HepG2 (cell line): ENCODE measurements around the gene CLDN20. TPM values are rescaled to one million over a fixed set of nuclear protein-coding genes. Genes with fewer than 3 reads are reported as not detected.
A peak's percentile ranks its signal among the peaks of the same experiment; 100 is the strongest.

Experiments used
- AGO1 ChIP-seq: fragments of 200-400 bp; formaldehyde crosslinking; IDR thresholded peaks from 2 replicates; pipeline ENCODE4 v1.6.1; 2017; ENCODE audit warnings: mild to moderate bottlenecking, low read depth, low read length, moderate library complexity; ENCODE audit not compliant: poor library complexity, severe bottlenecking
- ATF7-NPFF ChIP-seq: sonication (generic); formaldehyde crosslinking; IDR thresholded peaks from 2 replicates; pipeline ENCODE4 v1.8.1; 2023; ENCODE audit warnings: mild to moderate bottlenecking, low read depth, missing genetic modification reagents, moderate library complexity
- KDM2A ChIP-seq: sonication (generic); formaldehyde crosslinking; IDR thresholded peaks from 2 replicates; pipeline ENCODE4 v1.4.0; 2020; ENCODE audit warnings: low read depth, missing genetic modification reagents, borderline replicate concordance
- NAIF1 ChIP-seq: sonication (generic); formaldehyde crosslinking; IDR thresholded peaks from 2 replicates; pipeline ENCODE4 v1.5.0; 2020; ENCODE audit warnings: mild to moderate bottlenecking, missing genetic modification reagents, borderline replicate concordance
- RXRB ChIP-seq: IDR thresholded peaks from 2 replicates; pipeline ENCODE4 v1.6.1; 2016; ENCODE audit warnings: borderline replicate concordance, missing genetic modification reagents, missing compliant biosample characterization
- SMC3 ChIP-seq: IDR thresholded peaks from 2 replicates; pipeline ENCODE4 v1.6.1; 2011; ENCODE audit warnings: low read length, improper control_type of control experiment
- TRIM24 ChIP-seq: sonication (generic); formaldehyde crosslinking; IDR thresholded peaks from 2 replicates; pipeline ENCODE4 v1.8.0; 2022; ENCODE audit warnings: mild to moderate bottlenecking, missing genetic modification reagents
- ZFP41 ChIP-seq: sonication (generic); formaldehyde crosslinking; IDR thresholded peaks from 2 replicates; pipeline ENCODE4 v1.4.0; 2020; ENCODE audit warnings: mild to moderate bottlenecking, missing genetic modification reagents, borderline replicate concordance
- ZFP82 ChIP-seq: sonication (generic); formaldehyde crosslinking; IDR thresholded peaks from 2 replicates; pipeline ENCODE4 v1.5.1; 2020; ENCODE audit warnings: mild to moderate bottlenecking, missing genetic modification reagents, borderline replicate concordance
- ZNF33B ChIP-seq: sonication (generic); formaldehyde crosslinking; IDR thresholded peaks from 2 replicates; pipeline ENCODE4 v1.5.1; 2020; ENCODE audit warnings: mild to moderate bottlenecking, missing genetic modification reagents
- ZNF383 ChIP-seq: sonication (generic); formaldehyde crosslinking; IDR thresholded peaks from 2 replicates; pipeline ENCODE4 v1.4.0; 2020; ENCODE audit warnings: missing genetic modification reagents, mild to moderate bottlenecking, borderline replicate concordance
- ZNF441 ChIP-seq: sonication (generic); formaldehyde crosslinking; IDR thresholded peaks from 2 replicates; pipeline ENCODE4 v1.7.0; 2021; ENCODE audit warnings: missing genetic modification reagents, borderline replicate concordance
- ZNF468 ChIP-seq: sonication (generic); formaldehyde crosslinking; IDR thresholded peaks from 2 replicates; pipeline ENCODE4 v1.8.0; 2022; ENCODE audit warnings: mild to moderate bottlenecking, moderate library complexity, missing genetic modification reagents
- ZNF577 ChIP-seq: sonication (generic); formaldehyde crosslinking; IDR thresholded peaks from 2 replicates; pipeline ENCODE4 v1.4.0; 2020; ENCODE audit warnings: mild to moderate bottlenecking, low read depth, missing genetic modification reagents, borderline replicate concordance
- ZSCAN25 ChIP-seq: sonication (generic); formaldehyde crosslinking; IDR thresholded peaks from 2 replicates; pipeline ENCODE4 v1.8.0; 2022; ENCODE audit warnings: mild to moderate bottlenecking, missing genetic modification reagents
- ZSCAN31 ChIP-seq: sonication (generic); formaldehyde crosslinking; IDR thresholded peaks from 2 replicates; pipeline ENCODE4 v1.5.0; 2020; ENCODE audit warnings: low read depth, mild to moderate bottlenecking, missing genetic modification reagents
- polyA plus RNA-seq, 8 experiments: library from polyadenylated mRNA; depleted of rRNA in 3 of 8; stranded (reverse) in 7 of 8; unstranded in 1 of 8; fragments of >200 nt; fragmentation: Illumina TruSeq in 4 of 8; extraction: Trizol in 4 of 8; gene quantifications; 2 replicates each; pipeline versions ENCODE4 v1.2.1 to v1.2.3, GENCODE V29; 2011 to 2016; ENCODE audit warnings: low read depth in 4 of 8, missing spikeins in 1 of 8, mixed read lengths in 1 of 8; ENCODE audit not compliant: insufficient read depth in 1 of 8
- total RNA-seq, 5 experiments: library from RNA; depleted of rRNA; stranded (reverse); fragments of >200 nt; fragmentation: Illumina TruSeq; extraction: Trizol; gene quantifications; 2 replicates each; pipeline ENCODE4 v1.2.3, GENCODE V29; 2016; ENCODE audit warnings: low read depth in 1 of 5
- TF ChIP-seq, protein P1 (sequence below): fragments of 450-650 bp; IDR thresholded peaks from 2 replicates; pipeline ENCODE4 v1.6.1; 2017; ENCODE audit warnings: mild to moderate bottlenecking
- TF ChIP-seq, protein P2 (sequence below): sonication (generic); formaldehyde crosslinking; IDR thresholded peaks from 2 replicates; pipeline ENCODE4 v1.8.1; 2023; ENCODE audit warnings: missing genetic modification reagents, inconsistent platforms, borderline replicate concordance
- TF ChIP-seq, protein P3 (sequence below): sonication (generic); formaldehyde crosslinking; IDR thresholded peaks from 2 replicates; pipeline ENCODE4 v1.5.1; 2020; ENCODE audit warnings: mild to moderate bottlenecking, missing genetic modification reagents, moderate library complexity

CLDN20 gene
- total and polyA plus RNA-seq, 2 of the 13 experiments (the other 11 are each of a cell fraction or from before 2014, with no cell fraction given), result not detected

DNA sequence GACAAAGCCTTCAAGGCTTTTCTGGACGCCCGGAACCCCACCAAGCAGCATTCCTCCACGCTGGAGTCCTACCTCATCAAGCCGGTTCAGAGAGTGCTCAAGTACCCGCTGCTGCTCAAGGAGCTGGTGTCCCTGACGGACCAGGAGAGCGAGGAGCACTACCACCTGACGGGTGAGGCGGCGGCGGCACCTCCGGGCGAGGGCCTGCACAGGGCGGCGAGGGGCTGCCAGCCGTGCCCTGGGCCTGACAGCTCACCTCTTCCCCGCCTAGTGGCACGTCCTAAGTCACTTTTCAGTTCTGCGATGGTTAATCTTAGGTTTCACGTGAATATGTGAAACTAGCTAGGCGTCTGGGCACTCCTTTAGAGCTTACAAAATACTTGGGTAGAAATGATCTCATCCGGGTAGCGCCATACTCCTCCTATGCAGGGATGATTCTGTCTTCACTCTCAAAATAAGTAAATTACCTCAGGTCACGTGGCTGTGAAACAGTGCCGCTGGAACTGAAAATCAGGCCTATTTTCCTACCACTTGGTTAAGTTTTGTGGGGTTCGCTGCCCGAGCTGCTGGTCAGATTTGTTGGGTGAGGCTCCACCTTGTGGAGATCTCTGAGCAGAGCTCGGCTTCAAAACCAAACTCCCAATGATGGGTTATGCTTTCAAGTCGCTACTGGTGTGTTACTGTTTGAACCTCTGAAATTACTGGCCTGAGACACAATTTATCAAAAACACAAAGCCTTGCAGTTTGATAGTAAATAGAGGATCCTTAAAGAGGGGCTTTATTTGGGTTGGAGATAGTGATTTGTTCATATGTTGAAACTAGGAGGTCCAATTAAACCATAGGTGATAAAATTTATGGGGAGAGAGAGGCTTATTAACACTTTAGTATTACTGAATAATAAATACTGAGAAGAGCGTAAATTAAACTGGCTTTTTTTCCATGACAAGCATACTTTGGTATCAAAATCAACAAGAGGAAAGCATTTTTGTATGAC lies 15.5 kb upstream of the CLDN20 start (continued):
- no peak for TF ChIP-seq ZSCAN25 (CRISPR knock-in tag)
- TF ChIP-seq ZNF577 (CRISPR knock-in tag), result no peak
- TF ChIP-seq ZFP82 (CRISPR knock-in tag), result no peak
- no peak for TF ChIP-seq ZNF383 (CRISPR knock-in tag)
- no peak for TF ChIP-seq ATF7-NPFF (CRISPR knock-in tag)
- no peak for TF ChIP-seq AGO1
- no peak for TF ChIP-seq TRIM24
- no peak for TF ChIP-seq ZNF441 (CRISPR knock-in tag)
- TF ChIP-seq, protein P1, sequence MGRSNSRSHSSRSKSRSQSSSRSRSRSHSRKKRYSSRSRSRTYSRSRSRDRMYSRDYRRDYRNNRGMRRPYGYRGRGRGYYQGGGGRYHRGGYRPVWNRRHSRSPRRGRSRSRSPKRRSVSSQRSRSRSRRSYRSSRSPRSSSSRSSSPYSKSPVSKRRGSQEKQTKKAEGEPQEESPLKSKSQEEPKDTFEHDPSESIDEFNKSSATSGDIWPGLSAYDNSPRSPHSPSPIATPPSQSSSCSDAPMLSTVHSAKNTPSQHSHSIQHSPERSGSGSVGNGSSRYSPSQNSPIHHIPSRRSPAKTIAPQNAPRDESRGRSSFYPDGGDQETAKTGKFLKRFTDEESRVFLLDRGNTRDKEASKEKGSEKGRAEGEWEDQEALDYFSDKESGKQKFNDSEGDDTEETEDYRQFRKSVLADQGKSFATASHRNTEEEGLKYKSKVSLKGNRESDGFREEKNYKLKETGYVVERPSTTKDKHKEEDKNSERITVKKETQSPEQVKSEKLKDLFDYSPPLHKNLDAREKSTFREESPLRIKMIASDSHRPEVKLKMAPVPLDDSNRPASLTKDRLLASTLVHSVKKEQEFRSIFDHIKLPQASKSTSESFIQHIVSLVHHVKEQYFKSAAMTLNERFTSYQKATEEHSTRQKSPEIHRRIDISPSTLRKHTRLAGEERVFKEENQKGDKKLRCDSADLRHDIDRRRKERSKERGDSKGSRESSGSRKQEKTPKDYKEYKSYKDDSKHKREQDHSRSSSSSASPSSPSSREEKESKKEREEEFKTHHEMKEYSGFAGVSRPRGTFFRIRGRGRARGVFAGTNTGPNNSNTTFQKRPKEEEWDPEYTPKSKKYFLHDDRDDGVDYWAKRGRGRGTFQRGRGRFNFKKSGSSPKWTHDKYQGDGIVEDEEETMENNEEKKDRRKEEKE, result no peak
- no peak for TF ChIP-seq NAIF1
- TF ChIP-seq ZNF468, result no peak
- TF ChIP-seq ZNF33B (CRISPR knock-in tag), result no peak
- TF ChIP-seq RXRB (CRISPR knock-in tag), result no peak
- 0 out of 2 replicates have a peak, but pooled peaks have one; percentile 41 for TF ChIP-seq ZFP41
- TF ChIP-seq ZSCAN31, result no peak
- TF ChIP-seq, protein P2, sequence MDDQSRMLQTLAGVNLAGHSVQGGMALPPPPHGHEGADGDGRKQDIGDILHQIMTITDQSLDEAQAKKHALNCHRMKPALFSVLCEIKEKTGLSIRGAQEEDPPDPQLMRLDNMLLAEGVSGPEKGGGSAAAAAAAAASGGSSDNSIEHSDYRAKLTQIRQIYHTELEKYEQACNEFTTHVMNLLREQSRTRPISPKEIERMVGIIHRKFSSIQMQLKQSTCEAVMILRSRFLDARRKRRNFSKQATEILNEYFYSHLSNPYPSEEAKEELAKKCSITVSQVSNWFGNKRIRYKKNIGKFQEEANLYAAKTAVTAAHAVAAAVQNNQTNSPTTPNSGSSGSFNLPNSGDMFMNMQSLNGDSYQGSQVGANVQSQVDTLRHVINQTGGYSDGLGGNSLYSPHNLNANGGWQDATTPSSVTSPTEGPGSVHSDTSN (CRISPR knock-in tag), result no peak
- TF ChIP-seq, protein P3, sequence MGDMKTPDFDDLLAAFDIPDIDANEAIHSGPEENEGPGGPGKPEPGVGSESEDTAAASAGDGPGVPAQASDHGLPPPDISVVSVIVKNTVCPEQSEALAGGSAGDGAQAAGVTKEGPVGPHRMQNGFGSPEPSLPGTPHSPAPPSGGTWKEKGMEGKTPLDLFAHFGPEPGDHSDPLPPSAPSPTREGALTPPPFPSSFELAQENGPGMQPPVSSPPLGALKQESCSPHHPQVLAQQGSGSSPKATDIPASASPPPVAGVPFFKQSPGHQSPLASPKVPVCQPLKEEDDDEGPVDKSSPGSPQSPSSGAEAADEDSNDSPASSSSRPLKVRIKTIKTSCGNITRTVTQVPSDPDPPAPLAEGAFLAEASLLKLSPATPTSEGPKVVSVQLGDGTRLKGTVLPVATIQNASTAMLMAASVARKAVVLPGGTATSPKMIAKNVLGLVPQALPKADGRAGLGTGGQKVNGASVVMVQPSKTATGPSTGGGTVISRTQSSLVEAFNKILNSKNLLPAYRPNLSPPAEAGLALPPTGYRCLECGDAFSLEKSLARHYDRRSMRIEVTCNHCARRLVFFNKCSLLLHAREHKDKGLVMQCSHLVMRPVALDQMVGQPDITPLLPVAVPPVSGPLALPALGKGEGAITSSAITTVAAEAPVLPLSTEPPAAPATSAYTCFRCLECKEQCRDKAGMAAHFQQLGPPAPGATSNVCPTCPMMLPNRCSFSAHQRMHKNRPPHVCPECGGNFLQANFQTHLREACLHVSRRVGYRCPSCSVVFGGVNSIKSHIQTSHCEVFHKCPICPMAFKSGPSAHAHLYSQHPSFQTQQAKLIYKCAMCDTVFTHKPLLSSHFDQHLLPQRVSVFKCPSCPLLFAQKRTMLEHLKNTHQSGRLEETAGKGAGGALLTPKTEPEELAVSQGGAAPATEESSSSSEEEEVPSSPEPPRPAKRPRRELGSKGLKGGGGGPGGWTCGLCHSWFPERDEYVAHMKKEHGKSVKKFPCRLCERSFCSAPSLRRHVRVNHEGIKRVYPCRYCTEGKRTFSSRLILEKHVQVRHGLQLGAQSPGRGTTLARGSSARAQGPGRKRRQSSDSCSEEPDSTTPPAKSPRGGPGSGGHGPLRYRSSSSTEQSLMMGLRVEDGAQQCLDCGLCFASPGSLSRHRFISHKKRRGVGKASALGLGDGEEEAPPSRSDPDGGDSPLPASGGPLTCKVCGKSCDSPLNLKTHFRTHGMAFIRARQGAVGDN (CRISPR knock-in tag), result peak; percentile 32; the same call in 1 of the 2 replicates
- TF ChIP-seq KDM2A, result peak; percentile 22; the same call in 1 of the 2 replicates
- peak; percentile 45; the same call in 1 of the 2 replicates for TF ChIP-seq SMC3
